Central memory CD8-positive, alpha-beta T cell (primary cell): ENCODE results near the gene SLC37A4.
"Not testable (repeated sequence)": the region's sequence is repeated elsewhere in the genome, so short reads cannot be mapped to it uniquely, and the experiment has no call there.

ENCODE experiments used
- ATAC-seq: fragments of 150-1000 bp; cut with Tn5 transposase; replicated peaks from 2 replicates; pipeline ENCODE4 v1.10.0; 2022; ENCODE audit warnings: mild to moderate bottlenecking, moderate FRiP score, moderate number of reproducible peaks; ENCODE audit not compliant: poor library complexity, severe bottlenecking; ENCODE audit errors: extremely low read depth
- DNase-seq, 2 donors: peaks; one replicate each; pipeline ENCODE4 v3.0.0; 2021; ENCODE audit warnings: low spot score in 2 of 2
- H3K27ac Mint-ChIP-seq: one replicate; pipeline ENCODE4 v1.8.0; 2022; ENCODE audit warnings: low read depth, mild to moderate bottlenecking, moderate library complexity, mixed read lengths
- H3K27me3 Mint-ChIP-seq: one replicate; pipeline ENCODE4 v1.8.0; 2022; ENCODE audit warnings: mixed read lengths
- H3K36me3 Mint-ChIP-seq: one replicate; pipeline ENCODE4 v1.8.0; 2022; ENCODE audit warnings: mild to moderate bottlenecking, moderate library complexity, mixed read lengths; ENCODE audit not compliant: insufficient read depth
- H3K4me1 Mint-ChIP-seq: one replicate; pipeline ENCODE4 v1.8.0; 2022; ENCODE audit warnings: mixed read lengths
- H3K4me3 Mint-ChIP-seq: one replicate; pipeline ENCODE4 v1.8.0; 2022; ENCODE audit warnings: mild to moderate bottlenecking, moderate library complexity, mixed read lengths
- H3K9me3 Mint-ChIP-seq: one replicate; pipeline ENCODE4 v1.8.0; 2022; ENCODE audit warnings: mixed read lengths

SLC37A4 gene

GRCh38 chr11:119033421-119033820 lies 2.7 kb upstream of the SLC37A4 start:
- not testable (repeated sequence) for H3K4me3 Mint-ChIP-seq

GRCh38 chr11:119031912-119032280 lies 1.2 kb upstream of the SLC37A4 start:
- Mint-ChIP-seq H3K4me1 (peaks cover 16% of the 10 kb centered on the region), H3K27me3 (no peaks in the 10 kb centered on the region), H3K27ac (no peak overlapping the region), H3K36me3 (peaks cover 5% of the 10 kb centered on the region), H3K9me3 (no peaks in the 10 kb centered on the region), H3K4me3 (no peak overlapping the region)
- DNase-seq (no peak), ATAC-seq (no peak)

More at GRCh38 chr11:119033421-119033820, 2.7 kb upstream of the SLC37A4 start:
- H3K27ac Mint-ChIP-seq, H3K27me3 Mint-ChIP-seq, H3K36me3 Mint-ChIP-seq, DNase-seq, H3K9me3 Mint-ChIP-seq, ATAC-seq: not testable (repeated sequence)
- H3K4me1 Mint-ChIP-seq, result peaks cover 16% of the 10 kb centered on the region

GRCh38 chr11:119030029-119030328 lies 698 bp downstream of the SLC37A4 start:
- H3K27me3 Mint-ChIP-seq, result no peaks in the 10 kb centered on the region
- H3K4me1 Mint-ChIP-seq, result peaks cover 16% of the 10 kb centered on the region
- DNase-seq (no peak), ATAC-seq (peak; percentile 2)
- no peaks in the 10 kb centered on the region for H3K9me3 Mint-ChIP-seq
- no peak overlapping the region for H3K27ac Mint-ChIP-seq
- peaks cover 10% of the 10 kb centered on the region for H3K36me3 Mint-ChIP-seq
- H3K4me3 Mint-ChIP-seq, result peak overlapping the region; percentile 85

GRCh38 chr11:119029340-119030028 lies 1.2 kb downstream of the SLC37A4 start:
- H3K36me3 Mint-ChIP-seq, result peaks cover 11% of the 10 kb centered on the region
- peaks cover 17% of the 10 kb centered on the region for H3K4me1 Mint-ChIP-seq
- no peaks in the 10 kb centered on the region for H3K27me3 Mint-ChIP-seq
- H3K4me3 Mint-ChIP-seq, result peak overlapping the region; percentile 85
- H3K9me3 Mint-ChIP-seq, result no peaks in the 10 kb centered on the region
- ATAC-seq (no peak), DNase-seq (no peak)
- H3K27ac Mint-ChIP-seq, result no peak overlapping the region

- Mint-ChIP-seq H3K27me3 (no peaks in the 10 kb centered on the region), H3K36me3 (peaks cover 11% of the 10 kb centered on the region), H3K9me3 (no peaks in the 10 kb centered on the region), H3K4me1 (peaks cover 21% of the 10 kb centered on the region), H3K27ac (no peak overlapping the region), H3K4me3 (peak overlapping the region; percentile 85)
- no peak for ATAC-seq
- DNase-seq, result no peak
These were observed 1.7 kb downstream of the SLC37A4 start for GRCh38 chr11:119029069-119029339.

- Mint-ChIP-seq H3K36me3 (peaks cover 14% of the 10 kb centered on the region), H3K4me3 (no peak overlapping the region), H3K27me3 (no peaks in the 10 kb centered on the region), H3K4me1 (peaks cover 24% of the 10 kb centered on the region), H3K9me3 (no peaks in the 10 kb centered on the region), H3K27ac (no peak overlapping the region)
- ATAC-seq (no peak), DNase-seq (no peak)
These were observed 2.2 kb downstream of the SLC37A4 start for GRCh38 chr11:119028346-119029068.

GRCh38 chr11:119027561-119028345 lies 2.9 kb downstream of the SLC37A4 start:
- Mint-ChIP-seq H3K27ac (no peak overlapping the region), H3K27me3 (no peaks in the 10 kb centered on the region), H3K9me3 (no peaks in the 10 kb centered on the region), H3K4me3 (no peak overlapping the region), H3K36me3 (peaks cover 21% of the 10 kb centered on the region), H3K4me1 (peaks cover 29% of the 10 kb centered on the region)
- no peak for ATAC-seq
- DNase-seq, result no peak

- H3K36me3 Mint-ChIP-seq, result peaks cover 29% of the 10 kb centered on the region
- no peak for ATAC-seq
- H3K4me1 Mint-ChIP-seq, result peaks cover 29% of the 10 kb centered on the region
- no peak overlapping the region for H3K4me3 Mint-ChIP-seq
- no peak for DNase-seq
- H3K9me3 Mint-ChIP-seq, result no peaks in the 10 kb centered on the region
- H3K27me3 Mint-ChIP-seq, result no peaks in the 10 kb centered on the region
- H3K27ac Mint-ChIP-seq, result peak overlapping the region; percentile 22
These were observed 3.7 kb downstream of the SLC37A4 start for GRCh38 chr11:119026970-119027369.

GRCh38 chr11:119025978-119026766 lies 4.5 kb downstream of the SLC37A4 start:
- Mint-ChIP-seq H3K27ac (no peak overlapping the region), H3K4me3 (no peak overlapping the region), H3K9me3 (no peaks in the 10 kb centered on the region), H3K27me3 (no peaks in the 10 kb centered on the region), H3K36me3 (peaks cover 34% of the 10 kb centered on the region), H3K4me1 (peaks cover 29% of the 10 kb centered on the region)
- DNase-seq (no peak), ATAC-seq (no peak)

GRCh38 chr11:119025541-119025940 lies 5.1 kb downstream of the SLC37A4 start:
- Mint-ChIP-seq H3K4me3 (no peak overlapping the region), H3K4me1 (peaks cover 29% of the 10 kb centered on the region), H3K9me3 (no peaks in the 10 kb centered on the region), H3K27ac (no peak overlapping the region), H3K36me3 (peaks cover 35% of the 10 kb centered on the region), H3K27me3 (no peaks in the 10 kb centered on the region)
- DNase-seq (no peak), ATAC-seq (no peak)

- no peak for ATAC-seq
- no peak overlapping the region for H3K27ac Mint-ChIP-seq
- H3K9me3 Mint-ChIP-seq, result no peaks in the 10 kb centered on the region
- no peak for DNase-seq
- H3K27me3 Mint-ChIP-seq, result no peaks in the 10 kb centered on the region
- H3K36me3 Mint-ChIP-seq, result peaks cover 39% of the 10 kb centered on the region
- no peak overlapping the region for H3K4me3 Mint-ChIP-seq
- peaks cover 33% of the 10 kb centered on the region for H3K4me1 Mint-ChIP-seq
These were observed 5.6 kb downstream of the SLC37A4 start for GRCh38 chr11:119025099-119025473.

- Mint-ChIP-seq H3K4me1 (peaks cover 31% of the 10 kb centered on the region), H3K9me3 (no peaks in the 10 kb centered on the region), H3K36me3 (peaks cover 41% of the 10 kb centered on the region), H3K4me3 (peak overlapping the region; percentile 29), H3K27ac (peak overlapping the region; percentile 35), H3K27me3 (no peaks in the 10 kb centered on the region)
- DNase-seq (no peak), ATAC-seq (no peak)
These were observed 6.1 kb downstream of the SLC37A4 start for GRCh38 chr11:119024430-119025098.
